Activated T-helper 1 cell treated with anti-CD3 and anti-CD28 coated beads, Interleukin-2, amount 50 U/mL, for 16 hours (primary cell): ENCODE measurements around the gene SPNS1.
"Not testable (repeated sequence)": the region's sequence is repeated elsewhere in the genome, so short reads cannot be mapped to it uniquely, and the experiment has no call there.

Experiments
- DNase-seq, 2 donors: peaks; one replicate each; pipeline ENCODE4 v3.0.0-alpha.2; 2020; ENCODE audit warnings: low read depth in 1 of 2, low spot score in 1 of 2

Gene SPNS1

DNA sequence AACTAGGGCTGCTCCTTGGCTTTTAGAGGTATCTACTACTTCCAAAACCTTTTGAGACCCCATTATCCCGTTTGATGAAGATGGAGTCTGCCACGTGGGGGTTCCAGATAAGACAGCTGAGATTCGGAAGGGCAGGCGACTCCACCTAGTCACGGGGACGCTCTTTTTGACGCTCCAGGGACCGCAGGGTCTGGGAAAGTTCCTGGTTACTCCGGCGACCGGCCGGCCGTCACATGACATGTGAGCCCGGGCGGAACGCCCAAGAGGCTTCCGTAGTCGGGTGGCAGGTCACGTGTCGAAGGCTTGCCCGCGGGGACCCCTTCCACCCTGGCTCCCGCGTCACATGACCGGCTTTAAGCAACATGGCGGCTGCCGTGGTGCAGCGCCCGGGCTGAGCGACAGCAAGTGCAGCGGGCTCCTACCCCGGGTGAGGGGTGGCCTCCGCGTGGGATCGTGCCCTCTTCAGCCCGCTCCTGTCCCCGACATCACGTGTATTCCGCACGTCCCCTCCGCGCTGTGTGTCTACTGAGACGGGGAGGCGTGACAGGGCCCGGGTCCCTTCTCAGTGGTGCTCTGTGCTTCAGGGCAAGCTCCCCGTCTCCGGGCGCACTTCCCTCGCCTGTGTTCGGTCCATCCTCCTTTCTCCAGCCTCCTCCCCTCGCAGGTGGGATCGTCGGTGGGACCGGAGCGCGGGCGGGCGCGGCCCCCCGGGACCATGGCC is at the start of gene SPNS1:
SPNS1 (plus strand) TSS at position 342 of the 721 bp plus-strand sequence; CDS start at position 716, 374 bp downstream.
- peak; percentile 79 to 85 for DNase-seq

- DNase-seq: peak; percentile 56 to 68
Measured at GRCh38 chr16:28925386-28926228, 49.0 kb upstream of the SPNS1 start.

DNA sequence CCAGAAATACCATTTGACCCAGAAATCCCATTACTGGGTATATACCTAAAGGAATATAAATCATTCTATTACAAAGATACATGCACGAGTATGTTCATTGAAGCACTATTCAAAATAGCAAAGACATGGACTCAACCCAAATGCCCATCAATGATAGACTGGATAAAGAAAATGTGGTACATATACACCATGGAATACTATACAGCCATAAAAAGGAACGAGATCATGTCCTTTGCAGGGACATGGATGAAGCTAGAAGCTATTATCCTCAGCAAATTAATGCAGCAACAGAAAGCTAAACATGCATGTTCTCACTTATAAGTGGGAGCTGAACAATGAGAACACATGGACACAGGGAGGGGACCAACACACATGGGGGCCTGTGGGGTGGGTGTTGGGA is 48.3 kb upstream of the SPNS1 start:
- not testable (repeated sequence) for DNase-seq

DNA sequence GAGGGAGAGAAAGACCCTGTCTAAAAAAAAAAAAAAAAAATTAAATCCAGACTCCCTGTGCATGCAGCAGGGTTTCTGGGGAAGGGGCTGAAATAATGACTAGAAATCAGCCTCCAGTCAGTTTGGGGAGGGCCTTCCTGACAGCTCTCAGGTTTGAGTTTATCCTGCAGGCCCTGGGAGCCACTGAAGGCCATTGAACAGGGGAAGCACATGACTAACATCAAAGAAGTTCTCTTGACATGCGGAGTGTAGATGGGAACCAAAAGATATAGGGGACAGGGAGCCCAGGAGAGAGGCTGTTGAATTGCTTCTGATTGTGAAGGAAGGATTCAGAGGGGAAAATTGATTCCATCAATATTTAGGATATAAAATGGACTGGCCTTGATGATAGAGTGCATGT is 46.8 kb upstream of the SPNS1 start:
- no peak for DNase-seq

DNA sequence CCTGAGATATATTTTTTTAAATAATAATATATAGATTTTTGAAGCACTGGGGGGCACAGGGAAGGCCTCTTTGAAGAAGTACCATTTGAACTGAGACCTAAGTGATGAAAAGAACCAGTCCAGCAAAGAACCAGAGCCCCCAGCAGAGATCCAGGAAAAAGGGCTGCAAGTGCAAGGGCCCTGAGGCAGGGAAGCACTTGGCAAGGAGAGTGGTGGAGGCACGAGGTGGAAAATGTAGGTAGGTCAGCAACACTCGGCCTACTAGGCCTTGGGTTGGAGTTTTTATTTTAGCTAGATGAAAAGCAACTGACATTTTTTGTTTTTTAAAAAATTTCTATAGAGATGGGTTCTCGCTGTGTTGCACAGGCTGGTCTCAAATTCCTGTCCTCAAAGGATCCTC is 44.4 kb upstream of the SPNS1 start:
- DNase-seq: no peak

- no peak for DNase-seq
Measured at GRCh38 chr16:28930652-28931051, 43.9 kb upstream of the SPNS1 start.

DNA sequence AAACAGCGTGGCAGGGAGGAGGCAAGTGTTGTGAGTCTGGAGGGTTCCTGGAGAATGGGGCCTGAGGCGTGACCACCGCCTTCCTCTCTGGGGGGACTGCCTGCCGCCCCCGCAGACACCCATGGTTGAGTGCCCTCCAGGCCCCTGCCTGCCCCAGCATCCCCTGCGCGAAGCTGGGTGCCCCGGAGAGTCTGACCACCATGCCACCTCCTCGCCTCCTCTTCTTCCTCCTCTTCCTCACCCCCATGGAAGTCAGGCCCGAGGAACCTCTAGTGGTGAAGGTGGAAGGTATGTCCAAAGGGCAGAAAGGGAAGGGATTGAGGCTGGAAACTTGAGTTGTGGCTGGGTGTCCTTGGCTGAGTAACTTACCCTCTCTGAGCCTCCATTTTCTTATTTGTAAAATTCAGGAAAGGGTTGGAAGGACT is 42.8 kb upstream of the SPNS1 start, which contains the start of gene CD19:
CD19 (plus strand) TSS at position 171 of the 425 bp plus-strand sequence; CDS start at position 201, 30 bp downstream.
- no peak for DNase-seq

DNA sequence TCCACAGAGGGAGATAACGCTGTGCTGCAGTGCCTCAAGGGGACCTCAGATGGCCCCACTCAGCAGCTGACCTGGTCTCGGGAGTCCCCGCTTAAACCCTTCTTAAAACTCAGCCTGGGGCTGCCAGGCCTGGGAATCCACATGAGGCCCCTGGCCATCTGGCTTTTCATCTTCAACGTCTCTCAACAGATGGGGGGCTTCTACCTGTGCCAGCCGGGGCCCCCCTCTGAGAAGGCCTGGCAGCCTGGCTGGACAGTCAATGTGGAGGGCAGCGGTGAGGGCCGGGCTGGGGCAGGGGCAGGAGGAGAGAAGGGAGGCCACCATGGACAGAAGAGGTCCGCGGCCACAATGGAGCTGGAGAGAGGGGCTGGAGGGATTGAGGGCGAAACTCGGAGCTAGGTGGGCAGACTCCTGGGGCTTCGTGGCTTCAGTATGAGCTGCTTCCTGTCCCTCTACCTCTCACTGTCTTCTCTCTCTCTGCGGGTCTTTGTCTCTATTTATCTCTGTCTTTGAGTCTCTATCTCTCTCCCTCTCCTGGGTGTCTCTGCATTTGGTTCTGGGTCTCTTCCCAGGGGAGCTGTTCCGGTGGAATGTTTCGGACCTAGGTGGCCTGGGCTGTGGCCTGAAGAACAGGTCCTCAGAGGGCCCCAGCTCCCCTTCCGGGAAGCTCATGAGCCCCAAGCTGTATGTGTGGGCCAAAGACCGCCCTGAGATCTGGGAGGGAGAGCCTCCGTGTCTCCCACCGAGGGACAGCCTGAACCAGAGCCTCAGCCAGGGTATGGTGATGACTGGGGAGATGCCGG is 42.0 kb upstream of the SPNS1 start:
- DNase-seq: no peak

DNA sequence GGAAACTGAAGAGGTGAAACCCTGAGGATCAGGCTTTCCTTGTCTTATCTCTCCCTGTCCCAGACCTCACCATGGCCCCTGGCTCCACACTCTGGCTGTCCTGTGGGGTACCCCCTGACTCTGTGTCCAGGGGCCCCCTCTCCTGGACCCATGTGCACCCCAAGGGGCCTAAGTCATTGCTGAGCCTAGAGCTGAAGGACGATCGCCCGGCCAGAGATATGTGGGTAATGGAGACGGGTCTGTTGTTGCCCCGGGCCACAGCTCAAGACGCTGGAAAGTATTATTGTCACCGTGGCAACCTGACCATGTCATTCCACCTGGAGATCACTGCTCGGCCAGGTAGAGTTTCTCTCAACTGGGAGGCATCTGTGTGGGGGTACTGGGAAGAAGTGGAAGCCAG is 41.4 kb upstream of the SPNS1 start:
- DNase-seq: no peak

DNA sequence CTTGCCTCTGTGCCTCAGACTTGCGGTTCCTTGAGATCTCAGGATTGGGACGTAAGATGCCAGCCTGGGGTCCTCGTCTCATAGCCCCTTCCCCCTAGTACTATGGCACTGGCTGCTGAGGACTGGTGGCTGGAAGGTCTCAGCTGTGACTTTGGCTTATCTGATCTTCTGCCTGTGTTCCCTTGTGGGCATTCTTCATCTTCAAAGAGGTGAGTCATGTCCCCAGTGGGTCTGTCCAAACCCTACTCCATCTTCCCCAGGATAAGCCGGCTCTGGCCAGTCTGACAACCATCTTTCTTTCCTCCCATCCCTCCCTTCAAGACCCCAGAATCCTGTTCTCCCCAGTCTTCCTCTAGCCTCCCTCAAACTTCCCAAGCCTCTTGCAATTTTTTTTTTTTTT is 39.2 kb upstream of the SPNS1 start:
- DNase-seq: no peak

GRCh38 chr16:28935924-28936783 is 38.4 kb upstream of the SPNS1 start:
- peak; percentile 48 to 73 for DNase-seq

GRCh38 chr16:28936784-28937155 is 37.8 kb upstream of the SPNS1 start:
- DNase-seq: no peak

- DNase-seq: no peak
Measured at GRCh38 chr16:28937222-28937876, 37.2 kb upstream of the SPNS1 start.

DNA sequence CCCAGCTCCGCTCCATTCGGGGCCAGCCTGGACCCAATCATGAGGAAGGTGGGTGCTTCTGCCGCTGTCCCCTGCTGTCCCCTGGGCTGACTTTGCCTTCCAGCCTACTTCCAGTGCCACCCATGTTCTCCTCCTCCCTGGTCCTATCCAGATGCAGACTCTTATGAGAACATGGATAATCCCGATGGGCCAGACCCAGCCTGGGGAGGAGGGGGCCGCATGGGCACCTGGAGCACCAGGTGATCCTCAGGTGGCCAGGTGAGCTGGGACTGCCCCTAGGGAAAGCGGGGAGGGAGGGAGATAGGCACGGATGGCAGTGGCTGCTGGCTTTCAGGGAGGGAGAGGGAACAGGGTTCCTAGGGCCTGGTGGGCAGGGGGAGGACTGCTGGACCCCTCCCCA is 35.9 kb upstream of the SPNS1 start:
- no peak for DNase-seq

DNA sequence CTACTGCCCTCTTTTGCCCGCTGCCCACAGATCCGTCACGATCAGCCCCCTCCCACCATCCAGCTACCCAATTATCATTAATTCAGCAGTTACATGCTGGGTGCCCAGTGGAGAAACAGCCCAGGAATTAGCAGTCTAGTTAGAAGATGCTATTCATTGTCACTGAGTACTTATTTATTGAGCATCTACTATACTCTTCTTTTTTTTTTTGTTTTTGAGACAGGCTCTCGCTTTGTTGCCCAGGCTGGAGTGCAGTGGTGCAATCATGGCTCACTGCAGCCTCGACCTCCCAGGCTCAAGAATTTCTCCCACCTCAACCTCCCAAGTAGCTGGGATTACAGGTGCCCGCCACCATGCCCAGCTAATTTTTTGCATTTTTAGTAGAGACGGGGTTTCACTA is 34.8 kb upstream of the SPNS1 start:
- DNase-seq: not testable (repeated sequence)

- no peak for DNase-seq
Measured at GRCh38 chr16:28943281-28943680, 31.3 kb upstream of the SPNS1 start.

GRCh38 chr16:28946681-28947080 is 27.9 kb upstream of the SPNS1 start:
- DNase-seq: no peak

GRCh38 chr16:28950648-28951409 is 23.7 kb upstream of the SPNS1 start, which contains the start of gene NFATC2IP:
TSS of gene NFATC2IP (plus strand) at chr16:28950937. CDS start at chr16:28951012, 75 bp downstream.
- DNase-seq: peak; percentile 99 to 100

GRCh38 chr16:28951410-28951943 is 23.1 kb upstream of the SPNS1 start:
- no peak for DNase-seq
